Mucosa of descending colon (tissue), 3 donors: Measurements from ENCODE around the gene FBXW11. TPM values are rescaled to one million over a fixed set of nuclear protein-coding genes. Genes with fewer than 3 reads are reported as not detected.
A peak's percentile ranks its signal among the peaks of the same experiment; 100 is the strongest.

Experiments used
- ATAC-seq: fragments of 200-7000 bp; cut with Tn5 transposase; one replicate; pipeline ENCODE4 v1.9.1; 2020; ENCODE audit warnings: mild to moderate bottlenecking, moderate library complexity
- DNase-seq, 3 donors: peaks; one replicate each; pipeline ENCODE4 v3.0.0-alpha.2; 2020
- H3K36me3 ChIP-seq: fragments of 200-600 bp; one replicate; pipeline ENCODE4 v1.8.0; 2021; ENCODE audit warnings: low read depth, mild to moderate bottlenecking
- H3K4me1 ChIP-seq: fragments of 200-600 bp; one replicate; pipeline ENCODE4 v1.8.0; 2021; ENCODE audit warnings: low read depth, mild to moderate bottlenecking
- H3K4me3 ChIP-seq: fragments of 200-600 bp; one replicate; pipeline ENCODE4 v1.8.0; 2021; ENCODE audit warnings: mild to moderate bottlenecking
- H3K9me3 ChIP-seq: fragments of 200-600 bp; one replicate; pipeline ENCODE4 v1.8.0; 2021; ENCODE audit warnings: mild to moderate bottlenecking
- CTCF ChIP-seq: fragments of 200-600 bp; IDR thresholded peaks from one replicate; pipeline ENCODE4 v1.8.0; 2022; ENCODE audit warnings: antibody characterized with exemption, mild to moderate bottlenecking
- intact Hi-C, 2 donors: fragments of 100-400 bp; cut with DNase I in 1 of 2; cut with micrococcal nuclease in 1 of 2; formaldehyde crosslinking; loops; one replicate each; pipeline versions ENCODE4 v1.11.0 to v1.11.1; 2022; cut with DNase I, micrococcal nuclease
- total RNA-seq, 3 donors: library from RNA; stranded (reverse); fragmentation: NEBNext Ultra II Directional in 2 of 3; extraction: Animal tissue kit (Norgen Biotek cat#: 25700) in 2 of 3; gene quantifications; one replicate each; pipeline versions ENCODE4 v1.2.1 to v1.2.4, GENCODE V29; 2021 to 2023
- donor health status: DM: no; HTN: no; CAD: no; lungs with moderate emphysema.
- donor health status: DM: no; HTN: no; CAD: no.
- donor health status: DM: no; HTN: yes; CAD: no.

The FBXW11 gene
- total RNA-seq, 3 donors from 2014 or later: 37.2 to 50.2 (median 39.5) TPM

- Histone ChIP-seq H3K4me1 (peaks cover 8% of the 10 kb centered on the region), H3K36me3 (no peaks in the 10 kb centered on the region), H3K9me3 (no peaks in the 10 kb centered on the region), H3K4me3 (peak overlapping the region; percentile 79)
- DNase-seq (peak in 2 of 3 donors; percentile 10 to 29), ATAC-seq (peak; percentile 1)
- no peak for TF ChIP-seq CTCF
- intact Hi-C loops: no loop called here
These were observed 1.0 kb upstream of the FBXW11 start for GRCh38 chr5:172007175-172008110.

- DNase-seq (peak; percentile 53 to 66 (median 63)), ATAC-seq (peak; percentile 24)
- Histone ChIP-seq H3K36me3 (no peaks in the 10 kb centered on the region), H3K9me3 (no peaks in the 10 kb centered on the region), H3K4me3 (peak overlapping the region; percentile 79), H3K4me1 (peaks cover 8% of the 10 kb centered on the region)
- intact Hi-C loops: no loop called here
- no peak for TF ChIP-seq CTCF
These were observed 624 bp downstream of the FBXW11 start for GRCh38 chr5:172005708-172006320.

GRCh38 chr5:172004824-172005237, 1.6 kb downstream of the FBXW11 start:
- intact Hi-C loops: no loop called here
- peak in 1 of 3 donors; percentile 7 for DNase-seq
- no peak for ATAC-seq
- no peak overlapping the region for H3K4me3 ChIP-seq
- H3K36me3 ChIP-seq: no peaks in the 10 kb centered on the region
- H3K4me1 ChIP-seq: peaks cover 8% of the 10 kb centered on the region
- no peaks in the 10 kb centered on the region for H3K9me3 ChIP-seq
- no peak for TF ChIP-seq CTCF

GRCh38 chr5:172003746-172004145, 2.7 kb downstream of the FBXW11 start:
- ATAC-seq (no peak), DNase-seq (no peak)
- intact Hi-C loops: no loop called here
- no peak for TF ChIP-seq CTCF
- peaks cover 8% of the 10 kb centered on the region for H3K4me1 ChIP-seq
- no peaks in the 10 kb centered on the region for H3K36me3 ChIP-seq
- H3K9me3 ChIP-seq: no peaks in the 10 kb centered on the region
- H3K4me3 ChIP-seq: no peak overlapping the region

- H3K4me3 ChIP-seq: no peak overlapping the region
These were observed 3.5 kb downstream of the FBXW11 start for GRCh38 chr5:172002840-172003512.

More at GRCh38 chr5:172002840-172003512, 3.5 kb downstream of the FBXW11 start:
- H3K9me3 ChIP-seq: no peaks in the 10 kb centered on the region
- H3K36me3 ChIP-seq: no peaks in the 10 kb centered on the region
- no peak for TF ChIP-seq CTCF
- peaks cover 8% of the 10 kb centered on the region for H3K4me1 ChIP-seq
- DNase-seq: no peak
- intact Hi-C loops: no loop called here
- ATAC-seq: no peak
